ENCODE measurements around the gene SKA3.

DNA sequence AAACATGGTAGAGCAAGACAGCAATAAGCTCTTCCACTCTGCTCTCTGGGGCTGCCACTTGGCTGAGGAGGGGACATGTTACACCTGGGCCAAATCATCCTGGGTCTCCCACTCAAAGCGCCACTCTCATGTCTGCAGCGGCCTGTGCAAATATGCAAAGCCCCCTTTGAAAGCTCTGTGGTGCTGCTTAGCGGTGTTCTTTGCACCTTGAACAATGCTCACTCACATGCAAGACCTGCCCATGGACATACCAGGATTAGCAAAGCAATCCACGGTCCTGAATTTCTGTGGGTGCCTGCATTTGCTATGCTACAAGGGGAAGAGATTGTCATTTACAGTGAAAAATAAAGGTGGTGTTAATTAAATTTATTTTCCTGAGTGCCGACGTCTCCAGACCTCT lies 48.7 kb upstream of the SKA3 start:
- TF ChIP-seq, protein P1, sequence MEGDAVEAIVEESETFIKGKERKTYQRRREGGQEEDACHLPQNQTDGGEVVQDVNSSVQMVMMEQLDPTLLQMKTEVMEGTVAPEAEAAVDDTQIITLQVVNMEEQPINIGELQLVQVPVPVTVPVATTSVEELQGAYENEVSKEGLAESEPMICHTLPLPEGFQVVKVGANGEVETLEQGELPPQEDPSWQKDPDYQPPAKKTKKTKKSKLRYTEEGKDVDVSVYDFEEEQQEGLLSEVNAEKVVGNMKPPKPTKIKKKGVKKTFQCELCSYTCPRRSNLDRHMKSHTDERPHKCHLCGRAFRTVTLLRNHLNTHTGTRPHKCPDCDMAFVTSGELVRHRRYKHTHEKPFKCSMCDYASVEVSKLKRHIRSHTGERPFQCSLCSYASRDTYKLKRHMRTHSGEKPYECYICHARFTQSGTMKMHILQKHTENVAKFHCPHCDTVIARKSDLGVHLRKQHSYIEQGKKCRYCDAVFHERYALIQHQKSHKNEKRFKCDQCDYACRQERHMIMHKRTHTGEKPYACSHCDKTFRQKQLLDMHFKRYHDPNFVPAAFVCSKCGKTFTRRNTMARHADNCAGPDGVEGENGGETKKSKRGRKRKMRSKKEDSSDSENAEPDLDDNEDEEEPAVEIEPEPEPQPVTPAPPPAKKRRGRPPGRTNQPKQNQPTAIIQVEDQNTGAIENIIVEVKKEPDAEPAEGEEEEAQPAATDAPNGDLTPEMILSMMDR (IDR thresholded peaks at IDR 0.05) = no peak
- TF ChIP-seq, protein P2, sequence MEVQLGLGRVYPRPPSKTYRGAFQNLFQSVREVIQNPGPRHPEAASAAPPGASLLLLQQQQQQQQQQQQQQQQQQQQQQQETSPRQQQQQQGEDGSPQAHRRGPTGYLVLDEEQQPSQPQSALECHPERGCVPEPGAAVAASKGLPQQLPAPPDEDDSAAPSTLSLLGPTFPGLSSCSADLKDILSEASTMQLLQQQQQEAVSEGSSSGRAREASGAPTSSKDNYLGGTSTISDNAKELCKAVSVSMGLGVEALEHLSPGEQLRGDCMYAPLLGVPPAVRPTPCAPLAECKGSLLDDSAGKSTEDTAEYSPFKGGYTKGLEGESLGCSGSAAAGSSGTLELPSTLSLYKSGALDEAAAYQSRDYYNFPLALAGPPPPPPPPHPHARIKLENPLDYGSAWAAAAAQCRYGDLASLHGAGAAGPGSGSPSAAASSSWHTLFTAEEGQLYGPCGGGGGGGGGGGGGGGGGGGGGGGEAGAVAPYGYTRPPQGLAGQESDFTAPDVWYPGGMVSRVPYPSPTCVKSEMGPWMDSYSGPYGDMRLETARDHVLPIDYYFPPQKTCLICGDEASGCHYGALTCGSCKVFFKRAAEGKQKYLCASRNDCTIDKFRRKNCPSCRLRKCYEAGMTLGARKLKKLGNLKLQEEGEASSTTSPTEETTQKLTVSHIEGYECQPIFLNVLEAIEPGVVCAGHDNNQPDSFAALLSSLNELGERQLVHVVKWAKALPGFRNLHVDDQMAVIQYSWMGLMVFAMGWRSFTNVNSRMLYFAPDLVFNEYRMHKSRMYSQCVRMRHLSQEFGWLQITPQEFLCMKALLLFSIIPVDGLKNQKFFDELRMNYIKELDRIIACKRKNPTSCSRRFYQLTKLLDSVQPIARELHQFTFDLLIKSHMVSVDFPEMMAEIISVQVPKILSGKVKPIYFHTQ (CRISPR knock-in tag; IDR thresholded peaks at IDR 0.05) = no peak
- TF ChIP-seq ZNF232 (CRISPR knock-in tag; IDR thresholded peaks at IDR 0.05) (no peak), TEAD1 (CRISPR knock-in tag; IDR thresholded peaks at IDR 0.05) (no peak), NFE2L1 (CRISPR knock-in tag; IDR thresholded peaks at IDR 0.05) (no peak)
- TF ChIP-seq, protein P3, sequence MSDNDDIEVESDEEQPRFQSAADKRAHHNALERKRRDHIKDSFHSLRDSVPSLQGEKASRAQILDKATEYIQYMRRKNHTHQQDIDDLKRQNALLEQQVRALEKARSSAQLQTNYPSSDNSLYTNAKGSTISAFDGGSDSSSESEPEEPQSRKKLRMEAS (CRISPR knock-in tag; IDR thresholded peaks at IDR 0.05) = no peak

All from WTC11 (cell line).